Gastrocnemius medialis (tissue), 4 donors: ENCODE data around the gene SERPINB10. TPM values are rescaled to one million over a fixed set of nuclear protein-coding genes. Genes with fewer than 3 reads are reported as not detected.

Experiments used
- ATAC-seq, 2 donors: fragments of 150-250 bp; one replicate each; pipeline ENCODE4 v1.9.1; 2016
- DNase-seq, 2 donors: peaks; one replicate each; pipeline ENCODE4 v3.0.0-alpha.2; 2019
- H3K27ac ChIP-seq, 4 donors: fragments of 200-600 bp; sonication (generic); 1 replicate in 1 of 4; 2 replicates in 3 of 4; pipeline ENCODE4 v1.5.1; 2016 to 2018; ENCODE audit warnings: mild to moderate bottlenecking in 2 of 4, moderate library complexity in 1 of 4
- H3K27me3 ChIP-seq, 3 donors: fragments of 200-600 bp; sonication (generic) in 2 of 3; 1 replicate in 1 of 3; 2 replicates in 2 of 3; pipeline versions ENCODE4 v1.5.1 to v1.6.0; 2016 to 2019; ENCODE audit warnings: mild to moderate bottlenecking in 1 of 3, moderate library complexity in 1 of 3
- H3K36me3 ChIP-seq, 2 donors: fragments of 200-600 bp; sonication (generic) in 1 of 2; one replicate each; pipeline ENCODE4 v1.5.1; 2017 to 2018
- H3K4me1 ChIP-seq, 2 donors: fragments of 200-600 bp; sonication (generic) in 1 of 2; one replicate each; pipeline ENCODE4 v1.5.1; 2016 to 2017; ENCODE audit warnings: mild to moderate bottlenecking in 2 of 2
- H3K4me3 ChIP-seq, 4 donors: fragments of 200-600 bp; sonication (generic) in 3 of 4; 1 replicate in 1 of 4; 2 replicates in 3 of 4; pipeline ENCODE4 v1.5.1; 2016 to 2019; ENCODE audit warnings: mild to moderate bottlenecking in 2 of 4
- H3K9me3 ChIP-seq, 3 donors: fragments of 200-600 bp; sonication (generic) in 2 of 3; 1 replicate in 1 of 3; 2 replicates in 2 of 3; pipeline ENCODE4 v1.5.1; 2016 to 2019
- POLR2A ChIP-seq, 2 donors: fragments of 450-650 bp; IDR thresholded peaks; one replicate each; pipeline ENCODE4 v1.6.1; 2017; ENCODE audit warnings: antibody characterized with exemption in 2 of 2, mild to moderate bottlenecking in 2 of 2, moderate library complexity in 2 of 2
- in situ Hi-C, 4 donors: fragments of 200-750 bp; cut with MboI; loops; one replicate each; pipeline versions ENCODE4 v1.15.0 to v1.8.0; 2017; ENCODE audit warnings: low sequenced_read_pairs in 4 of 4
- intact Hi-C: fragments of 100-400 bp; cut with DNase I; formaldehyde crosslinking; loops from one replicate; pipeline ENCODE4 v1.15.1; 2023; ENCODE audit warnings: low total_unique reads
- total RNA-seq, 4 donors: library from RNA; depleted of rRNA; stranded (reverse); fragments of >200 nt; gene quantifications; one replicate each; pipeline versions ENCODE4 v1.1.0 to v1.2.3, GENCODE V29; 2016
- TF ChIP-seq, protein P1 (sequence below), 5 experiments: fragments of 450-650 bp in 3 of 5; fragments of 200-600 bp in 2 of 5; sonication (generic) in 2 of 5; IDR thresholded peaks in 4 of 5; conservative IDR thresholded peaks in 1 of 5; 1 replicate in 4 of 5; 2 replicates in 1 of 5; pipeline ENCODE4 v1.5.1; 2016 to 2019; ENCODE audit warnings: antibody characterized with exemption in 5 of 5, mild to moderate bottlenecking in 3 of 5, moderate library complexity in 3 of 5

The SERPINB10 gene
- total RNA-seq, 4 donors from 2014 or later: not detected

DNA sequence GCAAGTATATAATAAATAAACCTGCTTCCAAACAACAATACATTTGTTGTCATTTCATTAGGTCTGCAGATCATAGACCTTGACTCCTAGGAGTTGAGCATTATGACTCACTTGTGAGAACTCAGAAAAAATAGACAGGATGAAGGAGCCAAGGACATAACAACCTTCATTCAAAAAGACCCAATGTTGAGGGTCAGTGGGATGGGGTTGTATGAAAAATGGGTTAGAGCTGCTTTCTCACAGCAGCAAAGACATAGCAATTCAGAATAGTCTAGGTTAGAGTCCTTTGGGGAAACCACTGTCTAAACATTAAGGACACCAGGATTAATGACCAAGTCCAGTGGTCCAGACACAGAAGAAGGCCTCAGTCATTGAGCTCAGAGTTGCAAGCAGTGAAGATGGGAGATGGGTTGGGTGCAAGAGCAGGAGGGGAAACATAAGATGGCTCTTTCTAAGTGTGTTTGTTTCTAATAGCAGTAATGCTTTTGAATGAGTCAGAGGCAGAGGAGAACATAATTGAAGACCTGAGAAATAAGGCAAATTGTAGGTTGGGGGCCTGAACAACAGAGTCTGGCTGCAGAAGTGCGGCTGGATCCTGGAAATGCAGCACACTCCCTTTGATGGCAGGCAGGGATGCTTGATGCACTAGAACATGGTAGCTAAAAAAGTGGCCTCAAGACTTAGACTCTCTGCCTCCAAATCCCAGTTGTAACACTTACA, 3.7 kb upstream of the SERPINB10 start:
- intact Hi-C loops: no loop called here
- no peak for TF ChIP-seq POLR2A (IDR thresholded peaks at IDR 0.05)
- TF ChIP-seq, protein P1, sequence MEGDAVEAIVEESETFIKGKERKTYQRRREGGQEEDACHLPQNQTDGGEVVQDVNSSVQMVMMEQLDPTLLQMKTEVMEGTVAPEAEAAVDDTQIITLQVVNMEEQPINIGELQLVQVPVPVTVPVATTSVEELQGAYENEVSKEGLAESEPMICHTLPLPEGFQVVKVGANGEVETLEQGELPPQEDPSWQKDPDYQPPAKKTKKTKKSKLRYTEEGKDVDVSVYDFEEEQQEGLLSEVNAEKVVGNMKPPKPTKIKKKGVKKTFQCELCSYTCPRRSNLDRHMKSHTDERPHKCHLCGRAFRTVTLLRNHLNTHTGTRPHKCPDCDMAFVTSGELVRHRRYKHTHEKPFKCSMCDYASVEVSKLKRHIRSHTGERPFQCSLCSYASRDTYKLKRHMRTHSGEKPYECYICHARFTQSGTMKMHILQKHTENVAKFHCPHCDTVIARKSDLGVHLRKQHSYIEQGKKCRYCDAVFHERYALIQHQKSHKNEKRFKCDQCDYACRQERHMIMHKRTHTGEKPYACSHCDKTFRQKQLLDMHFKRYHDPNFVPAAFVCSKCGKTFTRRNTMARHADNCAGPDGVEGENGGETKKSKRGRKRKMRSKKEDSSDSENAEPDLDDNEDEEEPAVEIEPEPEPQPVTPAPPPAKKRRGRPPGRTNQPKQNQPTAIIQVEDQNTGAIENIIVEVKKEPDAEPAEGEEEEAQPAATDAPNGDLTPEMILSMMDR (IDR thresholded peaks at IDR 0.05 in 4 of 5, conservative IDR thresholded peaks at IDR 0.05 in 1 of 5): no peak
- in situ Hi-C loops: no loop called here

DNA sequence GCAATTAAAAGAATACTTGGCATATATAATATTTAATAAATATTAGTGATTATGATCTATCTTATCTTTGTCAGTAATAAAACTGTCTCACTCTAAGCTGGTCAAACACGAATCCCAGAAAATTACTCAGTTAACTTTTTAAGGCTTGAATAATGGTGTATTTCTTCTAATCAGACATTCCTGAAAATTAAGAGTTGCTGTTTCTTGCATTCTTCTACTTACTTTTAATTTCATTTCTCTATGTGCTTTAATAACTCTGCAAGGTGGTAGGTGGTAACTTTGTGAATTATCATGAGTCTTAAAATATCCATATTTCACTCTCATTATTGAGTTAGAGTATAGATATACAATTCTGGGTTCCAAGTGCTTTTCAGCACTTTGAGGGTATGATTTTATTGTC, 3.1 kb upstream of the SERPINB10 start:
- TF ChIP-seq, protein P1 (IDR thresholded peaks at IDR 0.05 in 4 of 5, conservative IDR thresholded peaks at IDR 0.05 in 1 of 5): no peak
- no peak for TF ChIP-seq POLR2A (IDR thresholded peaks at IDR 0.05)
- intact Hi-C loops: no loop called here
- no peaks in the 10 kb centered on the region for H3K36me3 ChIP-seq
- H3K4me3 ChIP-seq: no peak overlapping the region
- H3K27ac ChIP-seq: no peak overlapping the region
- no peaks in the 10 kb centered on the region for H3K27me3 ChIP-seq
- no peaks in the 10 kb centered on the region for H3K9me3 ChIP-seq
- ATAC-seq (no peak), DNase-seq (no peak)
- in situ Hi-C loops: no loop called here
- H3K4me1 ChIP-seq: no peaks in the 10 kb centered on the region

More for the DNA sequence above, 3.7 kb upstream of the SERPINB10 start:
- H3K4me3 ChIP-seq: no peak overlapping the region
- no peak overlapping the region for H3K27ac ChIP-seq
- no peaks in the 10 kb centered on the region for H3K27me3 ChIP-seq
- H3K4me1 ChIP-seq: no peaks in the 10 kb centered on the region
- no peaks in the 10 kb centered on the region for H3K36me3 ChIP-seq
- ATAC-seq (no peak), DNase-seq (no peak)
- H3K9me3 ChIP-seq: no peaks in the 10 kb centered on the region

DNA sequence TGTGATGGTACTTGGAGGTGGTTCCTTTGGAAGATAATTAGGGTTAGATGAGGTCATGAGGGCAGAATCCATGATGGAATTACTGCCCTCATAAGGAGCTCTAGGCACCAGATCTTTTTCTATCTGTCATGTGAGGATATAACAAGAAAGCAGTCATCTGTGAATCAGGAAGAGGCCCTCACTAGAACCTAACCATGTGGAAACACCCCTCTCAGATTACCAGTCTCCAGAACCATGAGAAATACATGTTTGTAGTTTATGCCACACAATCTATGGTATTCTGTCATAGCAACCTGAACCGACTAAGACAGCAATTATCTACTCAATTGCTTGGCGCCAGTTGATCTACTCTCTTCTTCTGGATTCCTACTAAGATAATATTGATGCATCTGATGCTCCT, 2.4 kb upstream of the SERPINB10 start:
- no peak for ATAC-seq
- in situ Hi-C loops: no loop called here

DNA sequence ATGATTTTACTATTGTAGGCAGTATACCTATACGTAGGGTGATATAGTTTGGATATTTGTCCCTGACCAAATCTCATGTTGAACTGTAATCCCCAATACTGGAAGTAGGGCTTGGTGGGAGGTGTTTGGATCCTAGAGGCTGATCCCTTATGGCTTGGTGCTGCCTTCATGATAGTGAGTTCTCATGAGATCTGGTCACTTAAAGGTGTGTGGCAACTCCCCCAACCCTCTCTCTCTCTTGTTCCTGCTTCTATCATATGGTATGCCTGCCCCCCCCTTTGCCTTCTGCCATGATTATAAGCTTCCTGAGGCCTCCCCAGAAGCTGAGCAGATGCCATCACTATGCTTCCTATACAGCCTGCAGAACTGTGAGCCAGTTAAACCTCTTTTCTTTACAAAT, 1.7 kb upstream of the SERPINB10 start:
- in situ Hi-C loops: no loop called here
- no peak for TF ChIP-seq POLR2A (IDR thresholded peaks at IDR 0.05)
- TF ChIP-seq, protein P1 (IDR thresholded peaks at IDR 0.05 in 4 of 5, conservative IDR thresholded peaks at IDR 0.05 in 1 of 5): no peak
- intact Hi-C loops: no loop called here

More for the DNA sequence above, 2.4 kb upstream of the SERPINB10 start:
- intact Hi-C loops: no loop called here
- no peaks in the 10 kb centered on the region for H3K27me3 ChIP-seq
- no peak overlapping the region for H3K27ac ChIP-seq
- no peak for DNase-seq
- H3K4me1 ChIP-seq: no peaks in the 10 kb centered on the region
- no peak for TF ChIP-seq POLR2A (IDR thresholded peaks at IDR 0.05)
- H3K36me3 ChIP-seq: no peaks in the 10 kb centered on the region
- H3K9me3 ChIP-seq: no peaks in the 10 kb centered on the region
- no peak overlapping the region for H3K4me3 ChIP-seq

DNA sequence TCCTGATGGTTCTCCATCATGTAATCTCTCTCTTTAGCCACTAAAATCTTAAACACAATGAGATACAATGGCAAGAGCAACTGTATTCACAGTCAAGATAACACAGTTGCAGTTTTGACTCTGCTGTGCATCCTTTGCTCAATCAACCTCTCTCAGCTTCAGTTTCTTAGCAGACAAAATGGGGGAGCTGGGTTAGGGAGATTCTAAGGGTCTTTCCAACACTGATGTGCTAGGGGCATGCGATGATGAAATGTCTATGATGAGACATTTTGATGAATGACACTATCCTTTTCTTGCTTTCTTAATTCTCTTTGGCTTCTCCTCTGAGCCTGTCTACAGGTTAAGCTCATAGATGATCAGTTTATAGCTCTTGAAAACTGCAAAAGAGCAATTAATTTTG, 1.1 kb downstream of the SERPINB10 start:
- ATAC-seq: no peak
- intact Hi-C loops: no loop called here
- no peak for TF ChIP-seq POLR2A (IDR thresholded peaks at IDR 0.05)
- TF ChIP-seq, protein P1 (IDR thresholded peaks at IDR 0.05 in 4 of 5, conservative IDR thresholded peaks at IDR 0.05 in 1 of 5): no peak

More for the DNA sequence above, 1.7 kb upstream of the SERPINB10 start:
- Histone ChIP-seq H3K27me3 (no peaks in the 10 kb centered on the region), H3K4me3 (no peak overlapping the region), H3K9me3 (no peaks in the 10 kb centered on the region), H3K4me1 (no peaks in the 10 kb centered on the region), H3K36me3 (no peaks in the 10 kb centered on the region), H3K27ac (no peak overlapping the region)
- ATAC-seq (no peak), DNase-seq (no peak)

More for the DNA sequence above, 1.1 kb downstream of the SERPINB10 start:
- in situ Hi-C loops: no loop called here
- Histone ChIP-seq H3K27ac (no peak overlapping the region), H3K4me1 (no peaks in the 10 kb centered on the region), H3K9me3 (no peaks in the 10 kb centered on the region), H3K36me3 (no peaks in the 10 kb centered on the region), H3K27me3 (no peaks in the 10 kb centered on the region), H3K4me3 (no peak overlapping the region)
- DNase-seq: no peak
